Muscle layer of duodenum (tissue), 2 donors: ENCODE measurements around the gene USB1.
A peak's percentile ranks its signal among the peaks of the same experiment; 100 is the strongest.

Experiments
- H3K27ac ChIP-seq: one replicate; pipeline ENCODE4 v1.7.0; 2013; ENCODE audit warnings: mild to moderate bottlenecking, low read length
- H3K27me3 ChIP-seq: one replicate; pipeline ENCODE4 v1.7.0; 2013; ENCODE audit warnings: low read depth, mild to moderate bottlenecking, control low read depth, low read length
- H3K36me3 ChIP-seq, 2 donors: one replicate each; pipeline ENCODE4 v1.7.0; 2013; ENCODE audit warnings: low read length in 2 of 2, control low read depth in 1 of 2, mild to moderate bottlenecking in 1 of 2; ENCODE audit not compliant: insufficient read depth in 2 of 2, control insufficient read depth in 1 of 2
- H3K4me1 ChIP-seq, 2 donors: one replicate each; pipeline ENCODE4 v1.7.0; 2013; ENCODE audit warnings: low read length in 2 of 2, mild to moderate bottlenecking in 2 of 2, control low read depth in 1 of 2, moderate library complexity in 1 of 2; ENCODE audit not compliant: insufficient read depth in 2 of 2, control insufficient read depth in 1 of 2
- H3K4me3 ChIP-seq, 2 donors: one replicate each; pipeline ENCODE4 v1.7.0; 2013; ENCODE audit warnings: low read length in 2 of 2, low read depth in 1 of 2, mild to moderate bottlenecking in 1 of 2
- H3K9me3 ChIP-seq, 2 donors: one replicate each; pipeline ENCODE4 v1.7.0; 2013; ENCODE audit warnings: low read length in 2 of 2, control low read depth in 1 of 2, mild to moderate bottlenecking in 1 of 2; ENCODE audit not compliant: control insufficient read depth in 1 of 2
- donor health status: healthy.

USB1 gene, protein sequence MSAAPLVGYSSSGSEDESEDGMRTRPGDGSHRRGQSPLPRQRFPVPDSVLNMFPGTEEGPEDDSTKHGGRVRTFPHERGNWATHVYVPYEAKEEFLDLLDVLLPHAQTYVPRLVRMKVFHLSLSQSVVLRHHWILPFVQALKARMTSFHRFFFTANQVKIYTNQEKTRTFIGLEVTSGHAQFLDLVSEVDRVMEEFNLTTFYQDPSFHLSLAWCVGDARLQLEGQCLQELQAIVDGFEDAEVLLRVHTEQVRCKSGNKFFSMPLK

GRCh38 chr16:58000706-58001676 is at the start of gene USB1:
TSS of gene USB1 (plus strand) at chr16:58001407. CDS start at chr16:58001484, 77 bp downstream.
- no peaks in the 10 kb centered on the region for H3K9me3 ChIP-seq
- peaks cover 13 to 27% of the 10 kb centered on the region in 2 donors for H3K36me3 ChIP-seq
- H3K27ac ChIP-seq = peak within 1 kb of the TSS; percentile 63
- H3K4me3 ChIP-seq = peak within 1 kb of the TSS; percentile 76 to 89
- no peaks in the 10 kb centered on the region for H3K27me3 ChIP-seq
- H3K4me1 ChIP-seq = peaks cover 8 to 24% of the 10 kb centered on the region in 2 donors

- Histone ChIP-seq H3K9me3 (no peaks in the 10 kb centered on the region), H3K27me3 (no peaks in the 10 kb centered on the region), H3K27ac (no peak overlapping the region), H3K36me3 (no peaks in the 10 kb centered on the region), H3K4me3 (no peak overlapping the region), H3K4me1 (no peaks in the 10 kb centered on the region)
Measured at GRCh38 chr16:57952909-57953308, 48.3 kb upstream of the USB1 start.

DNA sequence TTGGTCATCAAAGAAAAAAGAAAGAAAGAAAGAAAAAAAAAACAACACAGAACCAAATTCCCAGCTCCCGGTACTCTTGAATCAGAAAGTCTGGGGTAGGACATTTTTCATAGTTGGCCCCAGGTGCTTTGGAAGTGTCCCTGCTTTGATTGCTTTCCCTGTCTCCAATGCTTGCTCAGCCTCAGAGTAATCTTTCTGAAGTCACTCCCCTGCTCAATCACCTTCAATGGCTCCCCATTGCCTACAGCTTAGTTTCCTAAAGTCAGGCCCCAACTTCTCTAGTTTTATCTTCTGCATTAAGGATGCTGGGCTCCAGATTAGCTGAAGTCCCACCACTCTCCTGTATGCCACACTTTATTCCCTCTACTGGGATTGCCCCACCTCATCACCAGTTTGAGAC is 47.4 kb upstream of the USB1 start:
- H3K9me3 ChIP-seq = no peaks in the 10 kb centered on the region
- H3K36me3 ChIP-seq = no peaks in the 10 kb centered on the region
- H3K27me3 ChIP-seq = no peaks in the 10 kb centered on the region
- no peak overlapping the region for H3K4me3 ChIP-seq
- no peak overlapping the region for H3K27ac ChIP-seq
- H3K4me1 ChIP-seq = no peaks in the 10 kb centered on the region

GRCh38 chr16:57955572-57956188 is 45.5 kb upstream of the USB1 start:
- no peaks in the 10 kb centered on the region for H3K36me3 ChIP-seq
- H3K4me3 ChIP-seq = no peak overlapping the region
- H3K9me3 ChIP-seq = no peaks in the 10 kb centered on the region
- H3K27me3 ChIP-seq = no peaks in the 10 kb centered on the region
- no peaks in the 10 kb centered on the region for H3K4me1 ChIP-seq
- no peak overlapping the region for H3K27ac ChIP-seq

GRCh38 chr16:57956270-57956808 is 44.9 kb upstream of the USB1 start:
- H3K36me3 ChIP-seq = no peaks in the 10 kb centered on the region
- H3K4me3 ChIP-seq = no peak overlapping the region
- no peaks in the 10 kb centered on the region for H3K27me3 ChIP-seq
- H3K4me1 ChIP-seq = no peaks in the 10 kb centered on the region
- no peaks in the 10 kb centered on the region for H3K9me3 ChIP-seq
- no peak overlapping the region for H3K27ac ChIP-seq

GRCh38 chr16:57956924-57957672 is 44.1 kb upstream of the USB1 start:
- H3K27ac ChIP-seq = no peak overlapping the region
- no peak overlapping the region for H3K4me3 ChIP-seq
- no peaks in the 10 kb centered on the region for H3K4me1 ChIP-seq
- no peaks in the 10 kb centered on the region for H3K9me3 ChIP-seq
- no peaks in the 10 kb centered on the region for H3K27me3 ChIP-seq
- no peaks in the 10 kb centered on the region for H3K36me3 ChIP-seq

GRCh38 chr16:57957673-57958392 is 43.4 kb upstream of the USB1 start:
- Histone ChIP-seq H3K4me3 (no peak overlapping the region), H3K36me3 (no peaks in the 10 kb centered on the region), H3K27ac (no peak overlapping the region), H3K4me1 (no peaks in the 10 kb centered on the region), H3K9me3 (no peaks in the 10 kb centered on the region), H3K27me3 (no peaks in the 10 kb centered on the region)

DNA sequence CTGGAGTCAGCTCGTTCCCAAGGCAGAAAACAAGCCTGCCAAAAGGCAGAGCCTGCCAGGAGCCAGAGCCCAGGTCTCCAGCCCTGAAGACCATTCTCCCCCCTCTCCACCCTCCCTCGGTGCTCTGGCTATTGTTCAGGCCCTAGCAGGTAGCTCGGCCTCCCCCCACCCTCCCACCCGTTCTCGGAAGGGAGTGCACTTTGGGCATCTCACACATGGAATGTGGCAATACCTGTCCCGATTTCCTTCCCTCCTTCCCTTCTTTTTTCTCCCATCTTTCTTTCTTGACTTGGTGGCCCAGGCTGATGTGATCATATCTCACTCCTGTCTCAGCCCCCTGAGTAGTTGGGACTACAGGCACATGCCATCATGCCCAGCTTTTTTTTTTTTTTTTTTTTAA is 42.7 kb upstream of the USB1 start:
- Histone ChIP-seq H3K4me1 (no peaks in the 10 kb centered on the region), H3K27me3 (no peaks in the 10 kb centered on the region), H3K4me3 (no peak overlapping the region), H3K27ac (no peak overlapping the region), H3K36me3 (no peaks in the 10 kb centered on the region), H3K9me3 (no peaks in the 10 kb centered on the region)

- no peaks in the 10 kb centered on the region for H3K36me3 ChIP-seq
- no peaks in the 10 kb centered on the region for H3K27me3 ChIP-seq
- H3K4me1 ChIP-seq = no peaks in the 10 kb centered on the region
- no peaks in the 10 kb centered on the region for H3K9me3 ChIP-seq
- no peak overlapping the region for H3K27ac ChIP-seq
- no peak overlapping the region for H3K4me3 ChIP-seq
Measured at GRCh38 chr16:57959121-57959520, 42.1 kb upstream of the USB1 start.

- Histone ChIP-seq H3K4me3 (no peak overlapping the region), H3K4me1 (no peaks in the 10 kb centered on the region), H3K27ac (no peak overlapping the region), H3K9me3 (no peaks in the 10 kb centered on the region), H3K27me3 (no peaks in the 10 kb centered on the region), H3K36me3 (no peaks in the 10 kb centered on the region)
Measured at GRCh38 chr16:57959804-57960203, 41.4 kb upstream of the USB1 start.
